NCI-H2107 treated with DMSO at 0.1 percent for 48 hours (cell line): ENCODE results near the gene APCDD1L.

ENCODE experiments used
- DNase-seq: peaks from one replicate; lab custom pipeline; 2025; ENCODE audit not compliant: unreplicated experiment; lab: John Stamatoyannopoulos, UW

APCDD1L gene

DNA sequence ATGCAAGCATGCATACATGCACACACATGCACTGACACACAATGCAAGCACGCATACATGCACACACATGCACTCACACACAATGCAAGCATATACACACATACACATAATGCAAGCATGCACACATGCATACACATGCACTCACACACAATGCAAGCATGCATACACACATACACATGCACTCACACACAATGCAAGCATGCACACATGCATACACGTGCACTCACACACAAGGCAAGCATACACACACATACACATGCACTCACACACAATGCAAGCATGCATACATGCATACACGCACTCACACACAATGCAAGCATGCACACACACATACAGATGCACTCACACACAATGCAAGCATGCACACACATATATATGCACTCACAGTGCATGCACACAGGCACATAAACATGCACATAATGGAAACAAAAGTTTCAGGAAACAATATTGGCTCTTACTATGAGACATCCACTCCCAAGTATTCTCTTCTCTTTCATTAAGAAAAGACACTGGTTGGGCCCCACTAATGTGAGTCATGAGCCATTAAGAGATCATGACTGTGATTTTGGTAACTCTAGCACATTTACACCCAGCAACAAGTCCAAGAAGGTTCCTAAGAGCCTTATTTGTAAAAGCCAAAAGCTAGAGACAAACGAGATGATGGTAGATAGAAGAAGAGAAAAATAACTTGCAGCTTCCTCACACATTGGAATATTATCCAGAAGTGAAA is 22.2 kb downstream of the APCDD1L start:
- DNase-seq: no peak

DNA sequence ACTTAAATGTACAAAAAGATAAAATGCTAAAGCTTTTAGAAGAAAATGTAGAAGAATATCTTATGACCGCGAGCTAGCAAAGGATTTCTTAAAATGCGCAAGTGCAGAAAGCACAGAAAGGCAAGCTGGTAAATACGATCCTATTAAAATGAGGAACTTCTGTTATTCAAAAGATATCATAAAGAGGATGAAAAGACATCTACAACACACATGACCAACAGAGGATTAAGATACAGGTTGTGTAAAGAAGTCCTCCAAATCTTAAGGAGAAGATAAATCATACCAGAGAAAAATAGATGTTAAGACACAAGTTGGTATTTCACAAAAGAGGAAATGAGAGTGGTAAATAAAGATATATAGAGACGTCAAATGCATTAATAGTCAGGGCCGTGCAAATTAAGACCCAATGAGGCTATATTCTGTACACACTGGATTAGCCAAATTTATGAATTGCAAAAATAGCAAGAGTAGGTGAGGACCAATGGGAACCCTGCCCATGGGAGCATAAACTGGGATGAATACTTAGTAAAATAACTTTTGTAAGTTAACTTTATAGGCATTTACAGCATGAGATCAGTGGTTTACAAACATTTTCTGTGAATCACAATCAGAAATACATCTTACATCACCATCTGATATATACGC is 23.0 kb downstream of the APCDD1L start:
- no peak for DNase-seq

DNA sequence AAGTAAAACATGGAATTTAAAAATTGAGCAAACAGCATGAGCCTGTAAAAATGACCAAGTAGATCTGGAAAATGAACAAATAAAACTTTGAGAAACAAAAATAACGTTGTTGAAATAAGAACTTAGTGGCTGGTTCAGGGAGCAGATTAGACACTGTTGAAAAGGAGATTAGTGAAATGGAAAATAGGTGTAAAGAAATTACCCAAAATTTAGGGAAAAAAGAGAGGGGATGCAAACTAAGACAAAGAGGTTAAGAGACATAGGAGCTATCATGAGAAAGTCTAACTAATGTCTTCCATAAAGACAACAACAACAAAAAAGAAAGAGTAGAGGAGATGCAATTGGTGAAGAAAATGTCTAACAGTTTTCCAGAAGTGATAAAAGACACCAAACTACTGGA is 29.0 kb downstream of the APCDD1L start:
- DNase-seq: no peak

DNA sequence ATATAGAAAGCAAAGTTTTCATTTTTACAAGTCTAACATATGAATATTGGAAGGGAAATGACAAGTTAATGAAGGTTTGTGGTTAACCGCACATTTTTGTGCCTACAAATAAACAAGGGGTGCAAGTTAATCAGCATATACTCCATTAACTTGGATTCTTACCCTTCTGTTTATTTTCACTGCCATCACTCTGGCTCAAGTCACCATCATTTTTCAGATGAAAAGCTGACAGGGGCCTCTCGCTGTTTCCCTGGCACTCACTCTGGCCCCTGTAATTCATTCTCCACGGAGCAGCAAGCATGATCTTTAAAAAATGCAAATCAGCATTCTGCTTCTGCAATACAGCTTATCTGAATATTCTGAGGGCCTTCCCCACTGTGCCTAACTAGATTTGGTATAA is 29.8 kb downstream of the APCDD1L start:
- no peak for DNase-seq

DNA sequence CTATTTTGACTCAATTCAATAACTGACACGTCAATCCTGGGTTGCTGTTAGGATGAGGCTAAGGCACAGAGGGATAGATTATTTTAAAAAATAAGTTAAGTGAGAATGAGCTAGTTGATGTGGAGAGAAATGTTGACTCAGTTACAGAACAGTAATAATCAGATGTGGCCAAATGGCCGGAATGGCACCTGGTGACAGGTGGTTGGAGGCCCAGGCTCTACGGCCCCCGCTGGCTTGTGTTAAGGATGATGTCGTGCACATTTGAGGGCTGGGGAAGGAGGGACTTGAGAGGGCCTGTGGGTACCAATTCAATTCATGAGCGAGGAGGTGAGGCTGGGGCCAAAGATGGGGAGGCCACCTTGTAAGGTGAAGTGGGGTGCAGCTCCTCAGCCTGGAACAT is 31.7 kb downstream of the APCDD1L start:
- no peak for DNase-seq

DNA sequence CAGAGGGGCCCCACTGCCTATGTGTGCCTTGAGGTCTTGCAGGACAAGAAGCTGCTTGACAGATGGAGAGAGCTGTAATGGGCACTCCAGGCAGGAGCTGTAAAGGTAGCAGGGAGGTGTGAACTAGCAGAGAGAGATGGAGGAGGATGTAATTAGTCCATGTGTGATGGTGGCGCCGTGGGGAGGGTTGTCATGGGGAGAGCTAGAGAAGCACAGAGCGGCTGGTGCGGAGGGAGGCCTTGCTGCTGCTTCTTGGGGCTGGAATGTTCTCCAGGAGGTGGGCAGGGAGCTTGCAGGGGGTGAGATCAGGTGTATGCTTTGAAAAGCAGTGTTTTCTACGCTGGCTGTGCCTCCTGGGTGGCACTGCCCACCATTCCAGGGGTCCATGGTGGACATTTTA is 32.1 kb downstream of the APCDD1L start:
- DNase-seq: no peak

DNA sequence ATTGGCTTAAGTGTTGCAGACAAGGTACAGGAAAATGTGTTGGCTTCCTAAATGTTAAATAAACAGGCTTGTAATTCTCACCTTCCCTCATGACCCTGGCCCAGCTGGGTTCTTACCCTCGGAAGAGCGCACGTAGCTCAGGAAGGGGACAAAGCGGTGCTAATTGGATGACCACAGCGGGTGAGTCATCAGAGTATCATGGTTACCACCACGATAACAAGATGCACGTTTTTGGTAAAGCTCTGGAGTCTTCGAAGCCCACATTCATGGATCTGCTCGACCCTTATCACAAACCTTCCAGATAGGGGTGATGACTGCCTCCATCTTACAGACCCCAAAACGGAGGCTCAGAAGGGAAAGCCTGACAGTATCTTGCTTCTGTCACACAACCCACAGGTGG is 32.8 kb downstream of the APCDD1L start:
- DNase-seq: no peak

DNA sequence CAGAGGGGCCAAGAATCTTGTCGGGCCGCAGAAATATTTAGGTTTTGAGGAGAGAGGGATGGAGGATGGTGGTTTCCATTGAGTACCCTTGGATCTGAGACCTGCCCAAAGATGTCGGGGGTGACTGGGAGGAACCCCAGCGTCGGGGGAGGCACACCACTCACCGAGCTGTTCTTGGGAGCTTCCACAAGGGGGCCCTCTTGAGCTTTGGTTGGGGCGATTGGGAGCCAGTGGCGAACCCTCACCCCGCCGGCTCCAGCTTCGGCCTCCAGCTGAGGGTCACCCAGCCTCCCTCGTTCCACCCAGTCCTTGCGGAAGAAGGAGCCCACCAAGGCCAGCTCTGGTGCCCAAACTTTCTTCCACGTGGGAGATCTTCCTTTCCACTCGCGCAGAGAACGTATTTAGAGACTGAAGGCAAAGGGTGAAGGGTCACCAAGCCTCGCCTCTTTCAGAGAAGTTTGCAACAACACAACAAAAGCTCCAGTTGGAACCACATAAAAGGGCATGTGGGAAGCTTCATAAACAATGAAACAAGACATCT is 33.6 kb downstream of the APCDD1L start:
- no peak for DNase-seq

DNA sequence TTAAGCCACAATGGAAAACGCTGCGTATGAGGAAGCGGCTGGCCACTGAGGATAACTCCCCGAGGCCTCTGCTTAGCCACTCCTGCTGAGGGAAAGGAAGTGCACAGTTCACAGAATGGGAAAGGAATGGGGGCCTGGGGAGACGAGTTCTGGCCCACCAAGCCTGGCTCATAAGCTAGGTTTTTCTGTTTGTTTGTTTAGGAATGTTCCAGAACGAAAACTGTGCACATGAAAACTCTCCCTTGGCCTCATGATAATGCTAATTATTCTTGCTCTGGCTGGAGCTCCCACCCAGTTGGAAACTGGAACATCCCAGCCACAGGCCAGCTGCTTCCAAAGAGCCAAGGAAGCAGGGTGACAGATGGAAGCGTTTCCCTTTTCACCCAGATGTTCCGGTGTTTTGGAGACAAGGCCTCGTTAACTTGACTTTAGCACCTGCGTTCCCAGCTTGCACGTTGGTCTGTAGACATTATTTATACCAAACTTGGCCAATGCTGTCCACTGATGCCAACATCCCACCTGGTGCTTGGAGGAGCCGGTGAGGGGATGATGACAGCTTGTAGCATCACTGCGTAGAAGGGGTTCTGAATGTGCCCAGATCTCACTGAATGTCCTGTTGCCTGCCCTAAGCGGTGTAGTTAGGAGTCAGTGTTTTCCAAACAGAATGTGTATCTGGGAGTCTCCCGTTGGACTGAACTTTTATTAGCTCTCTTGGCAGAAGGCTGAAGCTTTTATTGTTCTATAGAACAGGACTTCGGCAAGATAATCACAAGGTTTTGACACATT is 34.5 kb downstream of the APCDD1L start:
- DNase-seq: no peak

DNA sequence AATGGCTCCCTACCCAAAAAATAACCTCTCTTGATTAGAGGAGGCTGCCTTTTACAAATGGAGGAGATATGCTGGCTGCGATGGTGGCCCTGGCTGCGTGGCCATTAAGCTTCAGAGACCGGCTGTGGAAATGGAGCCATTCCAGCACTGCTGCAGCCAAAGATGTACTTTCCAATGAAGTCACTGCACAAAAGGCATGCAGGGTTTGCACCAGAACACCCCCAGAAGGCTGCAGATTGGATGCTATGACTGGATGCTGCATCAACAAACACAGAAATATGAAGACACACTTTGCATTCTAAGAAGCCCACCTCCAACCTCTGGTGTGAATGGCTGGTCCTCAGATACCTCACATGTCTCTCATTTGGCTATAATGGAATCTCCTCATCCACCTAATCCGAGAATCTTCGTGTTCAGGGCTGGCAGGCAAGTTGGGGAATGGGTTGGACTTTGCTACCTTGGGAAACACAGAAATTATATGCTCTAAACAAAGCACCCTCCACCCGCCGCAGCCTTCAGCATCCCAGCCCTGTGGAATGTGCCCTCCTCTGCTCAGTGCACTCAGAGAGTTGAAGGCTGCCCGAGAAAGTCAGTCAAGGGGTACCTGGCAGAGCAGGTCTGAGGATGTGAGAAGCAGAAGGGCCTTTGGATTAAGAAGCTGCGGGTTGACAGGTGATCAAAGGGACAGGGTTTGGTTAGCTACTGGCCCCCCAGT is 35.3 kb downstream of the APCDD1L start:
- no peak for DNase-seq

DNA sequence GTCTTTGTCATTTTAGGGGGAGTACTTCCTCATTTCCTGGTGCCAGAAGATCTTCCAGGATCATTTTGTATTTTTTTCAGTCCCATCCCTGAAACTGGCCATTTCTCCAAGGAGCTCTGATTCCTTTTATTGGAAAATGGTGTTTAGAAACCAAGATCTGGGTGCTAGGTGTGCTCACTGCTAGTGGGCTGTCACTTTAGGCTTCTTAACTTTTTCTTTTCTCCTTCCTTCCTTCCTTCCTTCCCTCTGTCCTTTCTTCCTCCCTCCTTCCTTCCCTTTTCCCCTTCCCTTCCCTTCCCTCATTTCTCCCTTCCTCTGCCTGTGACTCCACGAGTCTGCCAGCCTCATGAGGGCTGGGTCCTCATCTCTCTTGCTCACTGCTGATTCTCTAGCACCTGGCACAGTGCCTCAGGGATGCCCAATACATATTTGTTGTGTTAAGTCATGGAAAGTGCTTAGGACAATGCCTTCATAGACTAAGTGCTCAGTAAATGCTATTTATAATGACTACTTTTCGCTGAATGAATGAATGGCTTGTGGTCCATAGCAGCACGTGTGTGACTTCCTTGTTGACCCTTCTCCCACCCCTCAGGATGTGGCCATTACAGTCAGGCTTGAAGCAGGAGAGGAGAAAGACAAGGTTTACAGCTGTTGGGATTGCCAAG is 36.9 kb downstream of the APCDD1L start:
- DNase-seq: no peak

DNA sequence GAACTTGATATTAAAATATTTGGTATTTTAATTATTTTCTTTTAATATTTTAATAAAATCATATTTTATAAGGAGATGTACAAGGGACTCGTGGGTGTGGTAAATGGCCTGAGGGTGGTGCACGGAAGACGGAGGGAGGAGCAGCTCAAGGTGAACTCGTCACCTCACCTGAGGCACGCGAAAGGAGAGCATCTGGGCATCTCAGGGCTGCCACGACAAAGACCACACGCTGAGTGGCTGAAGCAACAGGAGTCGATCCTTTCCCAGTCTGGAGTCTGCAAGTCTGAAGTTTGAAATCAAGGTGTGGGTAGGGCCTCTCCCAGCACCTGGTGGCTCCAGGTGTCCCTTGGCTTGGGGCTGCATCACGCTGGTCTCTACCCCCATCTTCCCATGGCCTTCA is 39.7 kb downstream of the APCDD1L start:
- no peak for DNase-seq

DNA sequence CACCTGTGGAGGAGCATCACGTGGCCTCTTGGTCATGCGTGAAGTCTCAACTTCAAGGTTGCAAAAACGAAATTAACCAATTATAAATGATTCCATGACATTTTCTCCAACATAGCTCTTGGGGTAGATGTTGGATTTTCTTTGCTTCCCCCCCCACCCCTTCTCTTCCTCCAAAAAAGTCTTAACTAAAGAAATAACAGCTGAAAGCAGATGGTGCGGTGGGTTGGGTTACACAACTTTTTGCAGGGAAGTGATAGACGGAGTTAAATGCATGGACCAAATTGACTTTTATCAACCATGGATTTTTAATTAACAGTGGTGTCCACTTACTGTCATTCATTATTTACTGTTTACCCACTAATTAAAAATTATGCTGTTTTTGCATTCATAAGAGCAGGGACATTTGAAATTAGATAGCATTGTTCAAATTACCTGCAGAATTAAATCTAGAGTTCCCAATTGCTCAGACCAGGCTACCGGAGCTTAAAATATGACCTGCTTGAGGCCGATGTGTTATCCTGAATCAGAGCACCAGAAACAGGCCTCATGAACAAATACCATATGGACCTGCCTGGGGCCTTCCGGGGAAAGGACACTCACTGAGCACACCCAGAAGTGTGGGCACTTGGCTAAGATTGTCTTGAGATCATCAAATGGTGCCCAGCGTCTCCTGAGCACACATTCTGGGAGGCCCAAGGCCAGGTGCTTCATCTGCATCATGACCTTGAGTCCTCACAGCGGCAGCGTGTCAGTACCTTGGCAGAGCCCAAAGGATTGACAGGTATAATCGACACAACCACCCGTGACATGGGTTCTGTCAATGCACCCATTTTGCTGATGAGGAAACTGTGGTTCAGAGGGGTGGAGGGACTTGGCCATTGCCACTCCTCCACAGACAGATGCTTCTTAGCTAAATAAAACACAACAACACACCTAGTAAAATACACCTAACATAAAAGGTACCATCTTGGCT is 41.5 kb downstream of the APCDD1L start:
- no peak for DNase-seq

DNA sequence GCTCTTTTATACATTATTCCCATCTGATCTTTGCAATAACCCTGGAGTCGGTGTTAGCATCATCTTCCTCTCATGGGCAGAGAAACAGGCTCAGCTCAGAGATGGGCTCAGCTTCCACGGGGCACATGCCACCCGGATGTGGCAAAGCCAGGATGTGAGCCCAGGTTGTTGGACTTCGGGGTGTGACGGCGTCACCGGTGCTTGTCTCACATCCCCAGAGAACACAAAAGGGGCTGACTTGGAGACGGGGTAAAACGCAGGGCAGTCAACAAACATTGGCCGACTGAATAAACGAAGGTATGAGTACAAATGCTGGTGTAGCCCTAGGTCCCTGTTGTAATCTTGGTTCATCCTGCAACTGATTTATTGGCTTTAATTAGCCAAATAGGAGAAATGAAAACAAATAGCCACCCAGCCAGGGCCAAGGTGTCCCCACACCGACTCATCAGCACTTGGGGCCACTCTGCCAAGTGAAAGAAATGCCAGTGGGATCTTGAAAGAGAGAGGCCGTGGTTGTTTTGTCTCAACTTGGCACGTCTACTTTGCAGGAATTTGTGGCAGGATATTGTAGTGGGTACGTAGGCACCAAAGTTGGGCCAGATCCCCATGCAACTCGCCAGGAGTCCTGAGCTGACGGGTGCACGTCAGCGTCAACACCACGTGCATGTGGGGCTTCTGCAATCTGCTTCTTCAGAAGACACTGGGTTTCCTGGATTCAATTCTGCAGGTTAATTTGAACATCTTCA is 42.8 kb downstream of the APCDD1L start:
- no peak for DNase-seq

DNA sequence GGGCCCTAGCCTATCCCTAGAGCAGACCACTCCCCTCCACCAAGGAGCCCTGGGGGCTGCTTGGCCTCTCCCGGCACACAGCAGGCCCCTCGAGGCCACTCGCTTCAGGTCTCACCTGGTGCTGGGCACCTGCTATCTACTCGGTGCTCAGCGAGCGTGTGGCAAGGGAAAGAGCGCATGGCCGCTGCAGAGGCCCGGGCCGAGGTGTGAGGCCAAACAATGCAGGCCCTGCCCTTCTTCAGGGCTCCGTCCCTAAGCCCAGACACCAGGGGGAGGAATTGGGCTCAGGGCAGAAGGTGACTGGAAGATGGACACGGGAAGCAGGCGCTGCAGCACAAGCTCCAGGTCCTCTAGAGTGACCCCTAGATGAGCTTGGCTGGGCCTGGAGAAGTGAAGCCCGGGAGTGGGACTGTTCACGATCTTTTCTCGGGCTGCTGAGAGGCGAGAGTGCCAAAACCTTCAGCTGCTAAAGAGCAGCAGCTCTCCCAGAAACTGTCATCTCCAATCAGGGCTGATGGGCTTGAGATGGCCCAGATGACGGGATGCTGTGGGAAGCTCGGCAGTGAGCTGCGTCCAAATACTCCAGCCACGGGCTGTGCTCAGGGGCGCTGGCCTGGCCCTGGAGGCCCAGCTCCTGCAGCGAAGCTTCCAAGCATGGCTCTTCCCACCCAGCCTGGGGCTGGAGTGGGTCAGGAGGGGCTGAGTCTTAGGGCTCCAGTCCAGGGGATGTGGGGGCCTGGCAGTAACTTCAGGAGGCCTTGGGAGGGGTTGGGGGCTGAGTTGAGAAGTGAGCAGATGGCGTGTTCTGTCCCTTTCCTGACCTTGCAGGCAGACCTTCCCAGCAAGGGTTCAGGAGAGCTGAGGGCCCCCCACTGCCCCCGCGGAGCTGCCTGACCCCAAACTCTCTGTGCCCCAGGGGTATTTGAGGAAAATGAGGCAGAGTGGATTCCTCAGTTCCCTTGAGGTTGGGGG is 43.7 kb downstream of the APCDD1L start:
- DNase-seq: no peak

DNA sequence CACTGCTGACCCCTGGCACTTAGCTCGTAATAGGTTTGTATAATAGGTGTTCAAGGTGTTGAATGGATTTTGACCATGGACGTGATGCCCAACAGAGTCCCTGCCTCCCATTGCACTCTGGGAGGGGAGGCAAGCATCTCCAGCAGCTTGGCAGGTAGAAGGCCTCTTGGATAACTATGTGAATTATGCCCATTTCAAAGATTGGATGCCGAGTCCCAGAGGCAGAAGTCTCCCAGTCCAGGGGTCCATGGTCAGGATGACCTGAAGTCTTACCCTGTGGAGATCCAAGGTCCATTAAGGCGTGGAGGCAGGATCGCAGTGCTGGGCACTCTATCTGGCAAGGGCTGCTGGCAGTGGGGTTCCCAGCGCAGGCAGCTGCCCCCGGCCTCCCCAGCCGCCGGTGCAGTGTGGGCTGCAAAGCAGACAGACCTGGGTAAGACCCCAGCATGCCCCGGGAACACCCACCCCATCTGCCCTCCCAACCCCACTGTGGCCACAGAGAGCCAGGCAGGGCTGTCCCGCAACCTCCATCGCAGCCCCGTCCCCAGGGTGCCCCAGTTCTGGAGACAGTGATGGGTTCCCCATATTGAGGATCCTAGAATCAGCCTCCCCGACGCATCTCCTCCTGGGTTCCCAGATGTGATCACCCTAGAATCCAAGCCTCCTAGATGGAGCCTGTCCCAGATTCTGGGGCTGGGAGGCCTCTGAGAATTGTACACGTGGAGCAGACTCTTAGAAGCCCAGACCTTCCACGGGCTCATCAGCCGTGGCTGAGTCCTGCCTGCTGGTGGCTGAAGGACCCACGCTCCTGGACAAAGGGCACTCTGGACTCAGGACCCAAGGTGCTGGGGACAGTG is 44.6 kb downstream of the APCDD1L start:
- DNase-seq: no peak

DNA sequence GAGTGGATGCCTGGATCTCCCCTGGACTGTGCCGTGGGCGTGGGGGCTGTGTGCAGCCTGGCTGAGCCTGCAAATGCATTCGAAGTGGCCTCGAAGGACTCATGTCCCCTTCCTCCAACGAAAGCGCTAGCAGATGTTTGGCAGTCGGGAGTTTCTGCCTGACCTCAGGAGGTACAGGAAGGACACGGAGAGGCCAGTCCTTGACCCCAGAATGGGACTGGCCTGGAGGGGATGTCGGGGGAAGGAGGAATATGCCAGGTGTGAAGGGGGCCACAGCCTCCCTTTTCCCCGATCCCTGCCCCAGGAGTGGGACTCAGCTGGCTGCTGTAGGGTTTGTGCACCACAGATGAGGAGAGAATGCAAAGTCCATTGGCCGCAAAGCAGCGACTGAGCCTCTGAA is 45.6 kb downstream of the APCDD1L start:
- DNase-seq: no peak
